Suprapubic skin (tissue), 4 donors: ENCODE results near the gene MCC.

Experiments used
- EP300 ChIP-seq: sonication (generic); formaldehyde crosslinking; IDR thresholded peaks from one replicate; pipeline ENCODE4 v1.6.1; 2017; ENCODE audit warnings: antibody characterized with exemption
- POLR2AphosphoS5 ChIP-seq, 3 donors: sonication (generic); formaldehyde crosslinking; IDR thresholded peaks; one replicate each; pipeline ENCODE4 v1.6.1; 2017; ENCODE audit warnings: antibody characterized with exemption in 3 of 3
- TF ChIP-seq, protein P1 (sequence below), 2 donors: fragments of 200-600 bp in 1 of 2; fragments of 450-650 bp in 1 of 2; sonication (generic) in 1 of 2; IDR thresholded peaks; one replicate each; pipeline ENCODE4 v1.5.1; 2016 to 2019; ENCODE audit warnings: antibody characterized with exemption in 2 of 2, mild to moderate bottlenecking in 1 of 2, moderate library complexity in 1 of 2

DNA sequence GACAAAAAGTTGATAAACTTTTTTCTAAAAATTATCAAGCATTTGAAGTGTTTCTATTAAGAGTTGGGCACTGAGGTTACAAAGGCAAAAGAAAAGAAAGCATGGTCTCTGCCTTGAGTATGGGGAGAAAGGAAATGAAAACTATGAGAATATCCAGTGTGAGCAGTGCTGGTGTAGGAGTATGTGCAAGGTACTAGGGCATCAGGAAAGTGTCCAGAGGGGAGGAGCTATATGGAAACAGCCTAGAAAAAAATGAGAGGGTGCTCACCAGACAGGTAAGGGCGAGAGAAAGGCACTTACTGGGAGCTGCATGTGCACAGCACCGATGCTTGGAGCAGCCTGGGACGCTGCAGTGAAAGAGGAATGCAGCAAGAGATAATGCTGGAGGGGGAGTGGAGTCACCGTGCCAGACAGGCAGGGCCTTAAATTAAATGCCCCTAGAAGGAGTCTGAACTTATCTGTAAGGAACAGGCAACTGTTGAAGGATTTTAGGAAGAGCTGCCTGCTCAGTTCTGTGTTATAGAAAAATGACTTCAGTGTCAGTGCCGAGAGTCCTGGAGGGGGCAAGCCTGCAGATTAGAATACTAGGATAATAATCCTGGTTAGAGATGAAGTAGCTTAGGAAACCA is 14.0 kb downstream of the MCC start:
- TF ChIP-seq POLR2AphosphoS5 (IDR thresholded peaks at IDR 0.05) (no peak), EP300 (no peak)
- TF ChIP-seq, protein P1, sequence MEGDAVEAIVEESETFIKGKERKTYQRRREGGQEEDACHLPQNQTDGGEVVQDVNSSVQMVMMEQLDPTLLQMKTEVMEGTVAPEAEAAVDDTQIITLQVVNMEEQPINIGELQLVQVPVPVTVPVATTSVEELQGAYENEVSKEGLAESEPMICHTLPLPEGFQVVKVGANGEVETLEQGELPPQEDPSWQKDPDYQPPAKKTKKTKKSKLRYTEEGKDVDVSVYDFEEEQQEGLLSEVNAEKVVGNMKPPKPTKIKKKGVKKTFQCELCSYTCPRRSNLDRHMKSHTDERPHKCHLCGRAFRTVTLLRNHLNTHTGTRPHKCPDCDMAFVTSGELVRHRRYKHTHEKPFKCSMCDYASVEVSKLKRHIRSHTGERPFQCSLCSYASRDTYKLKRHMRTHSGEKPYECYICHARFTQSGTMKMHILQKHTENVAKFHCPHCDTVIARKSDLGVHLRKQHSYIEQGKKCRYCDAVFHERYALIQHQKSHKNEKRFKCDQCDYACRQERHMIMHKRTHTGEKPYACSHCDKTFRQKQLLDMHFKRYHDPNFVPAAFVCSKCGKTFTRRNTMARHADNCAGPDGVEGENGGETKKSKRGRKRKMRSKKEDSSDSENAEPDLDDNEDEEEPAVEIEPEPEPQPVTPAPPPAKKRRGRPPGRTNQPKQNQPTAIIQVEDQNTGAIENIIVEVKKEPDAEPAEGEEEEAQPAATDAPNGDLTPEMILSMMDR (IDR thresholded peaks at IDR 0.05), result no peak
